Heart left ventricle (tissue), 13 donors: ENCODE results near the gene LILRA1.

ENCODE experiments used
- POLR2A ChIP-seq, 2 donors: fragments of 450-650 bp; IDR thresholded peaks; one replicate each; pipeline ENCODE4 v1.6.1; 2017; ENCODE audit warnings: antibody characterized with exemption in 2 of 2, mild to moderate bottlenecking in 2 of 2, moderate library complexity in 2 of 2
- TF ChIP-seq, protein P1 (sequence below), 12 donors: fragments of 200-600 bp; sonication (generic) in 4 of 12; IDR thresholded peaks; one replicate each; pipeline versions ENCODE4 v1.5.0 to v1.8.0; 2018 to 2022; ENCODE audit warnings: antibody characterized with exemption in 12 of 12, mild to moderate bottlenecking in 5 of 12
- donor health status: ischemic (EF 13 %, LVEDD 7.1; RV severe dilation, severe dysfunction).
- donor health status: DM: no; HTN: yes; CAD: no.
- donor health status: DM: no; HTN: no; CAD: no.
- donor health status: ischemic (EF 25% LVEDD 6.9; RV normal size, moderate dysfunction).
- donor health status: ischemic (EF 25% LVEDD 5.7; RV mildly dilated, moderate dysfunction).
- donor health status: ischemic (EF 35%, LVEDD 5.7; RV mildly dilated, moderate dysfunction).
- donor health status: nonischemic (EF 11% LVEDD 7.7; RV severe dilation, severe dysfunction).
- donor health status: DM: yes; HTN: yes; CAD: no.
- donor health status: PGD.
- donor health status: ischemic (EF 29% LVEDD 5.4; RV normal size, mild dysfunction).
- donor health status: nonischemic (EF 23%, LVEDD 6.1; RV moderate dilation, normal function).

DNA sequence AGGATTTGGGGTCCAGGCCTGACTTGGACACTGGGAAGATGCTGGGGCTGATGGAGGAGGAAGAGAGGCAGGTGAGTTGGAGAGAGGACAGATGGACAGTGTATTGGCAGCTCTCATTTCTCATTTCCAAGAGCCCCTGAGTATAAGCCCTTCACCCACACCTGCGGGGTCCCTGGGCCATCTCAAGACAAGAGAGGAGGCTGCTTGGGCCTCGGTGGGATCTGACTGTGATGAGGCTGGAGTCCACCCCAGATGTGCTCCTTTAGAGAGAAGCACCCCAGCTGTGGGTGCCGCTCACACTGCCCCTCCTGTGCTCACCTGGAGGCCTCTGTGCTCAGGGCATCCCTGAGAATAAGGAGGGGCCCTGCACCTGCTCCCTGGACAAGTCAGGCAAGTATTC, 16.1 kb upstream of the LILRA1 start:
- TF ChIP-seq, protein P1, sequence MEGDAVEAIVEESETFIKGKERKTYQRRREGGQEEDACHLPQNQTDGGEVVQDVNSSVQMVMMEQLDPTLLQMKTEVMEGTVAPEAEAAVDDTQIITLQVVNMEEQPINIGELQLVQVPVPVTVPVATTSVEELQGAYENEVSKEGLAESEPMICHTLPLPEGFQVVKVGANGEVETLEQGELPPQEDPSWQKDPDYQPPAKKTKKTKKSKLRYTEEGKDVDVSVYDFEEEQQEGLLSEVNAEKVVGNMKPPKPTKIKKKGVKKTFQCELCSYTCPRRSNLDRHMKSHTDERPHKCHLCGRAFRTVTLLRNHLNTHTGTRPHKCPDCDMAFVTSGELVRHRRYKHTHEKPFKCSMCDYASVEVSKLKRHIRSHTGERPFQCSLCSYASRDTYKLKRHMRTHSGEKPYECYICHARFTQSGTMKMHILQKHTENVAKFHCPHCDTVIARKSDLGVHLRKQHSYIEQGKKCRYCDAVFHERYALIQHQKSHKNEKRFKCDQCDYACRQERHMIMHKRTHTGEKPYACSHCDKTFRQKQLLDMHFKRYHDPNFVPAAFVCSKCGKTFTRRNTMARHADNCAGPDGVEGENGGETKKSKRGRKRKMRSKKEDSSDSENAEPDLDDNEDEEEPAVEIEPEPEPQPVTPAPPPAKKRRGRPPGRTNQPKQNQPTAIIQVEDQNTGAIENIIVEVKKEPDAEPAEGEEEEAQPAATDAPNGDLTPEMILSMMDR (IDR thresholded peaks at IDR 0.05) = no peak
- no peak for TF ChIP-seq POLR2A (IDR thresholded peaks at IDR 0.05)
